Measurements from ENCODE around the gene ACSL6. TPM values are rescaled to one million over a fixed set of nuclear protein-coding genes. Genes with fewer than 3 reads are reported as not detected.

The ACSL6 gene
- total and polyA plus RNA-seq, 5 donors: 1.7 to 6.7 (median 3.0) TPM

- DNase-seq (no peak), ATAC-seq (no peak)
- Histone ChIP-seq H3K4me1 (ENCODE audit: control insufficient read depth, insufficient read depth, low read length) (no peaks in the 10 kb centered on the region), H3K4me3 (ENCODE audit: low read length) (no peak overlapping the region), H3K27me3 (ENCODE audit: control insufficient read depth, insufficient read depth) (no peaks in the 10 kb centered on the region), H3K27ac (ENCODE audit: low read length) (no peak overlapping the region), H3K9me3 (ENCODE audit: control insufficient read depth, low read length) (no peaks in the 10 kb centered on the region)
- intact Hi-C loops (cut with DNase I): loop anchor here in 1 of 4 donors (10.0 kb wide), 1 partner anchor 123 kb away; no protein-coding TSS in a partner anchor
- WGBS: 55% methylated on average over 2 of the region's 2 CpGs
Observed at GRCh38 chr5:131947445-131947844, 64.0 kb downstream of the ACSL6 start.

- intact Hi-C loops (cut with DNase I): loop anchor here in 1 of 4 donors (10.0 kb wide), 1 partner anchor 121 kb away; no protein-coding TSS in a partner anchor
- Histone ChIP-seq H3K4me1 (ENCODE audit: control insufficient read depth, insufficient read depth, low read length) (no peaks in the 10 kb centered on the region), H3K4me3 (ENCODE audit: low read length) (no peak within 1 kb of the TSS), H3K27ac (ENCODE audit: low read length) (no peak within 1 kb of the TSS), H3K9me3 (ENCODE audit: control insufficient read depth, low read length) (no peaks in the 10 kb centered on the region), H3K27me3 (ENCODE audit: control insufficient read depth, insufficient read depth) (no peaks in the 10 kb centered on the region)
- peak in 1 of 3 donors; percentile 48 for DNase-seq
- no peak for ATAC-seq
- 68% methylated on average over 24 of the region's 24 CpGs for WGBS
Observed at GRCh38 chr5:131945551-131946168, 65.8 kb downstream of the ACSL6 start, which contains the start of gene MEIKIN. Gene MEIKIN (minus strand): TSS chr5:131945663. CDS start chr5:131945505, 158 bp downstream.

DNA sequence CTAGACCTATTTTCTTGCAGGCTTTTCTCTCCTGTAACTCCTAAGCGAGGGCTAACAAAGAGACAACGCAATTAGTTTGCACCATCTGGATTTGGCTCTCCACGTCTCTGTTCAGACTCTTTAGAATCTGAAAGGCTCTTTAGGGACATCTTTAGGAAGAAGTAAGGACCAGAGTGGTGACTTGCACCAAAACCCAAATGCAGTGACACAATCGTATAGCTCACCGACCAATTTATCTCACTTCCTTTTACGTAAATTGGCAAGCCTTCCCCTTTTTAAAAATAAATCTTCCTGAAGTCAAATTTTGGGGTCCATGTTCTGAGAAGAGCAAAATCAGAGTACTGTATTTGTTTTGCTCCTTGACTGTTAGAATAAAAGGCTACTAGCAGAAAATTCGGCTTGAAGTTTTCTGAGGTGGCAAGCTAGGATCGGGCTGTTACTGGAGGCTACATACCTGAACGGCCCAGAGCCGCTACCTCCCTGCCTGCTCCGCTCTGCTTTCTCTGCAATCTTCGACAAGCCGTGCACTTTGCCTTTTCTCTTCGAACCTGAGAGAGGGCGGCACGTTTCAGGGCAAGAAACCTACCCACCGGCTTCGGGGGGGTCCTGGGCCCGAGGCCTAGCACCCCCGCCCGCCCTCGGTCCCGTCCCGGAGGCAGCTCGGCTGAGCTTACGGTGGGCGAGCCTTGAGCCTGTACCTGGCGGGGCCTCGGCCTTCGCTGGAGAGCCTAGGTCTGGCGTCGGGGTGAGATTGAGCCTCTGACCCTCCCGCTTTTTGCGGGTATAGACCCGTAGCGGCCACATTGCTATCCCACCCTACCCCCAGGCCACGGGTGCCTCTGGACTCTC, 66.5 kb downstream of the ACSL6 start:
- no peak for ATAC-seq
- no peaks in the 10 kb centered on the region for H3K4me1 ChIP-seq (ENCODE audit: control insufficient read depth, insufficient read depth, low read length)
- no peaks in the 10 kb centered on the region for H3K27me3 ChIP-seq (ENCODE audit: control insufficient read depth, insufficient read depth)
- WGBS: 78% methylated on average over 37 of the region's 37 CpGs
- DNase-seq: peak in 1 of 3 donors; percentile 58
- intact Hi-C loops (cut with DNase I): loop anchor here in 1 of 4 donors (10.0 kb wide), 1 partner anchor 120 kb away; no protein-coding TSS in a partner anchor
- no peaks in the 10 kb centered on the region for H3K9me3 ChIP-seq (ENCODE audit: control insufficient read depth, low read length)
- no peak overlapping the region for H3K4me3 ChIP-seq (ENCODE audit: low read length)
- no peak overlapping the region for H3K27ac ChIP-seq (ENCODE audit: low read length)

GRCh38 chr5:131943916-131944315, 67.5 kb downstream of the ACSL6 start:
- no peak for ATAC-seq
- Histone ChIP-seq H3K4me1 (ENCODE audit: control insufficient read depth, insufficient read depth, low read length) (no peaks in the 10 kb centered on the region), H3K27ac (ENCODE audit: low read length) (no peak overlapping the region), H3K4me3 (ENCODE audit: low read length) (no peak overlapping the region), H3K9me3 (ENCODE audit: control insufficient read depth, low read length) (no peaks in the 10 kb centered on the region), H3K27me3 (ENCODE audit: control insufficient read depth, insufficient read depth) (no peaks in the 10 kb centered on the region)
- DNase-seq: no peak
- 89% methylated on average over 2 of the region's 2 CpGs for WGBS
- intact Hi-C loops (cut with DNase I): loop anchor here in 1 of 4 donors (10.0 kb wide), 1 partner anchor 119 kb away; no protein-coding TSS in a partner anchor

- Histone ChIP-seq H3K27me3 (ENCODE audit: control insufficient read depth, insufficient read depth) (no peaks in the 10 kb centered on the region), H3K27ac (ENCODE audit: low read length) (no peak overlapping the region), H3K9me3 (ENCODE audit: control insufficient read depth, low read length) (no peaks in the 10 kb centered on the region), H3K4me3 (ENCODE audit: low read length) (no peak overlapping the region), H3K4me1 (ENCODE audit: control insufficient read depth, insufficient read depth, low read length) (no peaks in the 10 kb centered on the region)
- no peak for DNase-seq
- ATAC-seq: no peak
- intact Hi-C loops (cut with DNase I): loop anchor here in 1 of 4 donors (10.0 kb wide), 1 partner anchor 117 kb away; no protein-coding TSS in a partner anchor
Observed at GRCh38 chr5:131942016-131942415, 69.4 kb downstream of the ACSL6 start.

DNA sequence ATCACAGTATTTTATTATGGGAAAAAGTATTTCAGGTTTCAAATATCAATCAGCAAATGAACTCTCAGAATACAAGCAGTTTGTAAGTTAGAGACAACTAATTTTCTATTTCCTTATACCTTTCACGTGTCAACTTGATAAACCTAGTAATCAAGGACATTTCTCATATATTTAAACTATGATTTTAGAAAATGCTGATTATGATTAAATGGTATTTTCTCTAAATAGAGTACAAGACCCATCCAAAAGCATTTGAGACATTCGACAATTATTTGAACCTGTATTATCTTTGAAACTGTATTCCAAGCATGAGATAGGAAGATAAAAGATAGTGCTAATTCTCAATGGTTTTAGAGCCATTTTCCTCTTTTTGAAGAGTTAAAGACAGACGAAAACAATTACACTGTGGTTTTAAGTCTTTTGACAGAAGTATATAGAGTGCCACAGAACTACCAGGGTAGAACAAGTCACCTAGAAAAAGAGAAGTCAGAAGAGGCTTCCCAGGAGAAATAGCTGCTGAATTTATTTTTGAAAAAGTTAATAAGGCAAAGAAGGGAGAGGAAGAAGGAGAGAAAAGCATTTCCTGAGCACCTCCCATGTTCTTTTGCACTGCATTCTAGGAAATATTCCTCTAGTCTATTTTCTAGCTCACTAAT, 71.6 kb downstream of the ACSL6 start:
- DNase-seq (no peak), ATAC-seq (no peak)
- H3K4me1 ChIP-seq (ENCODE audit: control insufficient read depth, insufficient read depth, low read length): no peaks in the 10 kb centered on the region
- H3K4me3 ChIP-seq (ENCODE audit: low read length): no peak overlapping the region
- intact Hi-C loops (cut with DNase I): loop anchor here in 1 of 4 donors (10.0 kb wide), 1 partner anchor 115 kb away; no protein-coding TSS in a partner anchor
- H3K27me3 ChIP-seq (ENCODE audit: control insufficient read depth, insufficient read depth): no peaks in the 10 kb centered on the region
- no peak overlapping the region for H3K27ac ChIP-seq (ENCODE audit: low read length)
- H3K9me3 ChIP-seq (ENCODE audit: control insufficient read depth, low read length): no peaks in the 10 kb centered on the region
- WGBS: 61% methylated on average over 3 of the region's 3 CpGs

DNA sequence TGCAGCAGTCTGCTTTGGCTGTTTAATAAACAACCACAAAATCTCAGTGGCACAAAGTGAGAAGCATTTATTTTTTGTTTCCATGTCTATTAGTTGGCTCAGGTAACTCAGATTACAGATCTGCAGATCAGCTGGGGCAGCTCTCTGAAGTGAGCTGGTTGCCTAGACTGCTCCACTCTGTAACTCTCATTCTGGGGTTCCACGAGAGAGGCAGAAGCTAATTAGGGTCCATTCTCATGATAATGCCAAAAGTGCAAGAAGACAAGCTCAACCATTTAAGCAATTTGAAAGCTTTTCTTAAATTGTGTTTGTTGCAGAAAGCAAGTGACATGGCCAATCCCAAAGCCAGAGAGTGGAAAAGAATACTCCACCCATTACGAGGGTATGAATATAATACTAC, 79.2 kb downstream of the ACSL6 start:
- intact Hi-C loops (cut with DNase I): no loop called here
- H3K27ac ChIP-seq (ENCODE audit: low read length): no peak overlapping the region
- H3K27me3 ChIP-seq (ENCODE audit: control insufficient read depth, insufficient read depth): peaks cover 3% of the 10 kb centered on the region
- H3K4me1 ChIP-seq (ENCODE audit: control insufficient read depth, insufficient read depth, low read length): no peaks in the 10 kb centered on the region
- ATAC-seq (no peak), DNase-seq (no peak)
- no peaks in the 10 kb centered on the region for H3K9me3 ChIP-seq (ENCODE audit: control insufficient read depth, low read length)
- H3K4me3 ChIP-seq (ENCODE audit: low read length): no peak overlapping the region
- WGBS: 73% methylated on average over 2 of the region's 2 CpGs

GRCh38 chr5:131928957-131929356, 82.5 kb downstream of the ACSL6 start:
- Histone ChIP-seq H3K4me1 (ENCODE audit: control insufficient read depth, insufficient read depth, low read length) (no peaks in the 10 kb centered on the region), H3K4me3 (ENCODE audit: low read length) (no peak overlapping the region), H3K27me3 (ENCODE audit: control insufficient read depth, insufficient read depth) (peaks cover 3% of the 10 kb centered on the region), H3K9me3 (ENCODE audit: control insufficient read depth, low read length) (no peaks in the 10 kb centered on the region), H3K27ac (ENCODE audit: low read length) (no peak overlapping the region)
- ATAC-seq: no peak
- intact Hi-C loops (cut with DNase I): no loop called here
- DNase-seq: no peak

DNA sequence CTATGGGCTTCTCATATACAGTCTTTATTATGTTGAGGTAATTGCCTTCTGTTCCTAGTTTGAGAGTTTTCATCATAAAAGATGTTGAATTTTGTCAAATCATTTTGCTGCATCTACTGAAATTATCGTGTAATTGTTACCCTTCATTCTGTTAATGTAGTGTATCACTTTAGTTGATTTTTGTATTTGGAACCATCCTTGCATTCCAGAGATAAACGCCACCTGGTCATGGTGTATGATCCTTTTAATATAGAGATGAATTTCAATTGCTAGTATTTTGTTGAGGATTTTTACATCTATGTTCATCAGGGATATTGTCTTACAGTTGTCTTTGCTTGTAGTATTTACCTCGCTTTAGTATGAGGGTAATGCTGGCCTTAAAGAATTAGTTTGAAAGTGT, 85.3 kb downstream of the ACSL6 start:
- no peaks in the 10 kb centered on the region for H3K27me3 ChIP-seq (ENCODE audit: control insufficient read depth, insufficient read depth)
- no peak for DNase-seq
- intact Hi-C loops (cut with DNase I): no loop called here
- no peaks in the 10 kb centered on the region for H3K4me1 ChIP-seq (ENCODE audit: control insufficient read depth, insufficient read depth, low read length)
- H3K27ac ChIP-seq (ENCODE audit: low read length): no peak overlapping the region
- 85% methylated on average over 3 of the region's 3 CpGs for WGBS
- no peaks in the 10 kb centered on the region for H3K9me3 ChIP-seq (ENCODE audit: control insufficient read depth, low read length)
- no peak for ATAC-seq
- no peak overlapping the region for H3K4me3 ChIP-seq (ENCODE audit: low read length)

- no peaks in the 10 kb centered on the region for H3K27me3 ChIP-seq (ENCODE audit: control insufficient read depth, insufficient read depth)
- no peaks in the 10 kb centered on the region for H3K9me3 ChIP-seq (ENCODE audit: control insufficient read depth, low read length)
- no peak overlapping the region for H3K27ac ChIP-seq (ENCODE audit: low read length)
- intact Hi-C loops (cut with DNase I): no loop called here
- no peak for ATAC-seq
- no peak for DNase-seq
- no peak overlapping the region for H3K4me3 ChIP-seq (ENCODE audit: low read length)
- 50% methylated on average over 2 of the region's 2 CpGs for WGBS
- H3K4me1 ChIP-seq (ENCODE audit: control insufficient read depth, insufficient read depth, low read length): no peaks in the 10 kb centered on the region
Observed at GRCh38 chr5:131916481-131916880, 95.0 kb downstream of the ACSL6 start.

GRCh38 chr5:131914472-131914871, 97.0 kb downstream of the ACSL6 start:
- no peak for ATAC-seq
- intact Hi-C loops (cut with DNase I): no loop called here

More at GRCh38 chr5:131914472-131914871, 97.0 kb downstream of the ACSL6 start:
- no peak for DNase-seq
- H3K27ac ChIP-seq (ENCODE audit: low read length): no peak overlapping the region
- no peaks in the 10 kb centered on the region for H3K4me1 ChIP-seq (ENCODE audit: control insufficient read depth, insufficient read depth, low read length)
- no peak overlapping the region for H3K4me3 ChIP-seq (ENCODE audit: low read length)
- H3K27me3 ChIP-seq (ENCODE audit: control insufficient read depth, insufficient read depth): no peaks in the 10 kb centered on the region
- H3K9me3 ChIP-seq (ENCODE audit: control insufficient read depth, low read length): no peaks in the 10 kb centered on the region

Data from right cardiac atrium (tissue), 5 donors.